Adrenal gland (tissue), 5 donors: ENCODE data around the gene RYR3.

ENCODE experiments used
- POLR2A ChIP-seq, 2 donors: fragments of 450-650 bp; IDR thresholded peaks; one replicate each; pipeline ENCODE4 v1.6.1; 2017; ENCODE audit warnings: antibody characterized with exemption in 2 of 2, mild to moderate bottlenecking in 2 of 2, moderate library complexity in 1 of 2
- TF ChIP-seq, protein P1 (sequence below), 6 experiments: fragments of 450-650 bp in 4 of 6; fragments of 200-600 bp in 2 of 6; sonication (generic) in 1 of 6; IDR thresholded peaks; 1 replicate in 5 of 6; 2 replicates in 1 of 6; pipeline versions ENCODE4 v1.5.1 to v1.8.0; 2016 to 2021; ENCODE audit warnings: antibody characterized with exemption in 6 of 6, mild to moderate bottlenecking in 2 of 6, moderate library complexity in 1 of 6
- donor health status: DM: no; HTN: no; CAD: no.

DNA sequence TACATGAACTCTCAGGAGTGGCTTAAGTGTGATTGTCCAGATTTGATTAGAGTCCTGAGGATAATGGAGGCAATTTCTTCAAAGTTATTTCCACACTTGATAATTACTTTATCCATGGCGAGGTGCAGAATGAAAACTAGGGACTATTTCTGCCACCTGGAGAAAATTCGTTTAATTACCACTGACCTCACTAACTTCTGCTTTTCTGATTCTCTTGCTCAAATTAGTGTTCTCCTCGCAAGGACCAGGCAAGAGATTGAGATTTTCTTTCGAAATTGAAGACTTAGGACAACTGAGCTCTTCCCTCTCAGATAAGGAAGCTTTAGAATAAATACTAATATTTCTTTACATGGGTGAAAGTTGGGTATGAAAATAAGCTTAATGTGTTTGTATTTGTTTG, 135.2 kb downstream of the RYR3 start:
- TF ChIP-seq POLR2A (IDR thresholded peaks at IDR 0.05) = no peak
- TF ChIP-seq, protein P1, sequence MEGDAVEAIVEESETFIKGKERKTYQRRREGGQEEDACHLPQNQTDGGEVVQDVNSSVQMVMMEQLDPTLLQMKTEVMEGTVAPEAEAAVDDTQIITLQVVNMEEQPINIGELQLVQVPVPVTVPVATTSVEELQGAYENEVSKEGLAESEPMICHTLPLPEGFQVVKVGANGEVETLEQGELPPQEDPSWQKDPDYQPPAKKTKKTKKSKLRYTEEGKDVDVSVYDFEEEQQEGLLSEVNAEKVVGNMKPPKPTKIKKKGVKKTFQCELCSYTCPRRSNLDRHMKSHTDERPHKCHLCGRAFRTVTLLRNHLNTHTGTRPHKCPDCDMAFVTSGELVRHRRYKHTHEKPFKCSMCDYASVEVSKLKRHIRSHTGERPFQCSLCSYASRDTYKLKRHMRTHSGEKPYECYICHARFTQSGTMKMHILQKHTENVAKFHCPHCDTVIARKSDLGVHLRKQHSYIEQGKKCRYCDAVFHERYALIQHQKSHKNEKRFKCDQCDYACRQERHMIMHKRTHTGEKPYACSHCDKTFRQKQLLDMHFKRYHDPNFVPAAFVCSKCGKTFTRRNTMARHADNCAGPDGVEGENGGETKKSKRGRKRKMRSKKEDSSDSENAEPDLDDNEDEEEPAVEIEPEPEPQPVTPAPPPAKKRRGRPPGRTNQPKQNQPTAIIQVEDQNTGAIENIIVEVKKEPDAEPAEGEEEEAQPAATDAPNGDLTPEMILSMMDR (IDR thresholded peaks at IDR 0.05) = no peak
